Keratinocyte (primary cell): ENCODE results near the gene PPP1R37. TPM values are rescaled to one million over a fixed set of nuclear protein-coding genes. Genes with fewer than 3 reads are reported as not detected.

Experiments used
- DNase-seq: peaks from one replicate; pipeline ENCODE4 v3.0.0-alpha.2; 2011; ENCODE audit warnings: low read depth, missing footprints, low spot score
- FAIRE-seq: peaks from 2 replicates; lab custom pipeline; 2011; peaks lifted over from hg19 to GRCh38; lab: Jason Lieb, UNC
- H2AFZ ChIP-seq: 2 replicates; pipeline ENCODE4 v1.6.0; 2012; ENCODE audit warnings: low read length, control low read depth, inconsistent platforms; ENCODE audit not compliant: control insufficient read depth
- H3K27ac ChIP-seq: 2 replicates; pipeline ENCODE4 v1.5.1; 2011; ENCODE audit warnings: low read length; ENCODE audit not compliant: control insufficient read depth, insufficient read depth
- H3K27me3 ChIP-seq: 3 replicates; pipeline ENCODE4 v1.6.0; 2011; ENCODE audit warnings: low read length; ENCODE audit not compliant: control insufficient read depth, insufficient read depth; ENCODE audit errors: extremely low read depth
- H3K36me3 ChIP-seq, 2 experiments: 2 replicates in 1 of 2; 3 replicates in 1 of 2; pipeline ENCODE4 v1.5.1; 2011; ENCODE audit warnings: low read length in 2 of 2, mild to moderate bottlenecking in 1 of 2; ENCODE audit not compliant: control insufficient read depth in 2 of 2, insufficient read depth in 2 of 2; ENCODE audit errors: extremely low read depth in 1 of 2
- H3K4me1 ChIP-seq: 3 replicates; pipeline ENCODE4 v1.5.1; 2011; ENCODE audit warnings: low read length; ENCODE audit not compliant: control insufficient read depth, insufficient read depth; ENCODE audit errors: extremely low read depth
- H3K4me2 ChIP-seq: 3 replicates; pipeline ENCODE4 v1.6.0; 2011; ENCODE audit warnings: low read depth, low read length; ENCODE audit not compliant: control insufficient read depth, insufficient read depth; ENCODE audit errors: extremely low read depth
- H3K4me3 ChIP-seq, 3 experiments: fragments of 200-600 bp in 1 of 3; sonication (generic) in 1 of 3; 2 replicates in 2 of 3; 3 replicates in 1 of 3; pipeline ENCODE4 v1.5.1; 2011 to 2016; ENCODE audit warnings: low read length in 3 of 3, mild to moderate bottlenecking in 3 of 3, control low read depth in 2 of 3, inconsistent platforms in 1 of 3, low read depth in 1 of 3, mixed read lengths in 1 of 3, mixed run types in 1 of 3, moderate library complexity in 1 of 3; ENCODE audit not compliant: control insufficient read depth in 2 of 3, insufficient read depth in 2 of 3; ENCODE audit errors: extremely low read depth in 1 of 3
- H3K79me2 ChIP-seq: 2 replicates; pipeline ENCODE4 v1.6.0; 2012; ENCODE audit warnings: low read length; ENCODE audit not compliant: control insufficient read depth, insufficient read depth
- H3K9ac ChIP-seq: 3 replicates; pipeline ENCODE4 v1.6.0; 2011; ENCODE audit warnings: low read length; ENCODE audit not compliant: control insufficient read depth, insufficient read depth; ENCODE audit errors: extremely low read depth
- H3K9me1 ChIP-seq: 3 replicates; pipeline ENCODE4 v1.6.0; 2011; ENCODE audit warnings: low read length; ENCODE audit not compliant: control insufficient read depth, insufficient read depth; ENCODE audit errors: extremely low read depth
- H3K9me3 ChIP-seq: 2 replicates; pipeline ENCODE4 v1.5.1; 2012; ENCODE audit warnings: low read depth, low read length; ENCODE audit not compliant: control insufficient read depth
- H4K20me1 ChIP-seq: 3 replicates; pipeline ENCODE4 v1.6.0; 2011; ENCODE audit warnings: low read length; ENCODE audit not compliant: control insufficient read depth, insufficient read depth; ENCODE audit errors: extremely low read depth
- EZH2 ChIP-seq: IDR thresholded peaks from one replicate; pipeline ENCODE4 v1.6.1; 2012; ENCODE audit warnings: inconsistent platforms, mild to moderate bottlenecking, low read length, moderate library complexity
- dilution Hi-C: fragments of 300-500 bp; cut with MboI; formaldehyde crosslinking; loops from one replicate; pipeline ENCODE4 v1.7.0; 2020; ENCODE audit warnings: low sequenced_read_pairs; ENCODE audit not compliant: extremely low pct_ligation_motif_present
- polyA plus RNA-seq, 5 experiments: library from polyadenylated mRNA; depleted of rRNA in 3 of 5; stranded (reverse) in 3 of 5; stranded (forward) in 1 of 5; unstranded in 1 of 5; fragments of >200 nt; gene quantifications; 1 replicate in 1 of 5; 2 replicates in 3 of 5; 3 replicates in 1 of 5; pipeline versions ENCODE4 v1.2.1 to v1.2.3, GENCODE V29; 2011 to 2012; ENCODE audit warnings: missing spikeins in 2 of 5, low read depth in 1 of 5, low replicate concordance in 1 of 5
- TF ChIP-seq, protein P1 (sequence below), 3 experiments: IDR thresholded peaks in 1 of 3; conservative IDR thresholded peaks in 1 of 3; optimal IDR thresholded peaks in 1 of 3; 2 replicates in 2 of 3; 3 replicates in 1 of 3; pipeline versions ENCODE3 to v1.5.1; 2011; ENCODE audit warnings: low read length in 3 of 3, mild to moderate bottlenecking in 3 of 3, moderate library complexity in 2 of 3, control low read depth in 1 of 3, inconsistent platforms in 1 of 3; ENCODE audit not compliant: insufficient read depth in 2 of 3; ENCODE audit errors: extremely low read depth in 1 of 3

Gene PPP1R37
- polyA plus RNA-seq, 1 donor (not counting 4 experiments of a cell fraction or from before 2014, with no cell fraction given) = 8.6 TPM

DNA sequence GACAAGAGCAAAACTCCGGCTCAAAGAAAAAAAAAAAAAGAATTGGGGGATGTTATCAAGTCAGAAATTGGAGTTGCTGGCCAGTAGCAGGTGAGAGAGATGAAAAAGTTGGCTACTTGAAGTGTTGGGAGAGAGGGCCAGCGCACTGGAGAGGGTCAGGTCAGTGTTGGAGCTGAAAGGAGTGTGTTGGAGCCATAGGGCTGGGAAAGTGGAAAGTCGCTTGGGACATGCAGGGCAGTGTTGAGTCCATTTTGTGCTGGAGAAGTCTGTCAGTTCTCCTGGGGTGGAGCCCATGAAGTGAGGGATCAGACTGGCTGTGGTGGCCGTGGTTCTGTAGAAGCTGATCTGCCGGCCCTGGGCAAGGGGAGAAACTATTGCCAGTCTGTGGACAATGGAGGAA, 1.7 kb downstream of the PPP1R37 start:
- Histone ChIP-seq H4K20me1 (peaks cover 8% of the 10 kb centered on the region), H3K79me2 (peaks cover 65% of the 10 kb centered on the region), H3K9ac (no peak overlapping the region), H3K4me2 (peak overlapping the region; percentile 99), H3K27me3 (no peaks in the 10 kb centered on the region), H2AFZ (no peak overlapping the region), H3K36me3 (peaks cover 6 to 8% of the 10 kb centered on the region in 2 experiments), H3K4me1 (peaks cover 48% of the 10 kb centered on the region), H3K4me3 (no peak overlapping the region), H3K27ac (no peak overlapping the region), H3K9me1 (peaks cover 2% of the 10 kb centered on the region), H3K9me3 (no peaks in the 10 kb centered on the region)
- TF ChIP-seq, protein P1, sequence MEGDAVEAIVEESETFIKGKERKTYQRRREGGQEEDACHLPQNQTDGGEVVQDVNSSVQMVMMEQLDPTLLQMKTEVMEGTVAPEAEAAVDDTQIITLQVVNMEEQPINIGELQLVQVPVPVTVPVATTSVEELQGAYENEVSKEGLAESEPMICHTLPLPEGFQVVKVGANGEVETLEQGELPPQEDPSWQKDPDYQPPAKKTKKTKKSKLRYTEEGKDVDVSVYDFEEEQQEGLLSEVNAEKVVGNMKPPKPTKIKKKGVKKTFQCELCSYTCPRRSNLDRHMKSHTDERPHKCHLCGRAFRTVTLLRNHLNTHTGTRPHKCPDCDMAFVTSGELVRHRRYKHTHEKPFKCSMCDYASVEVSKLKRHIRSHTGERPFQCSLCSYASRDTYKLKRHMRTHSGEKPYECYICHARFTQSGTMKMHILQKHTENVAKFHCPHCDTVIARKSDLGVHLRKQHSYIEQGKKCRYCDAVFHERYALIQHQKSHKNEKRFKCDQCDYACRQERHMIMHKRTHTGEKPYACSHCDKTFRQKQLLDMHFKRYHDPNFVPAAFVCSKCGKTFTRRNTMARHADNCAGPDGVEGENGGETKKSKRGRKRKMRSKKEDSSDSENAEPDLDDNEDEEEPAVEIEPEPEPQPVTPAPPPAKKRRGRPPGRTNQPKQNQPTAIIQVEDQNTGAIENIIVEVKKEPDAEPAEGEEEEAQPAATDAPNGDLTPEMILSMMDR (optimal IDR thresholded peaks at IDR 0.05 in 1 of 3, IDR thresholded peaks at IDR 0.05 in 1 of 3, conservative IDR thresholded peaks at IDR 0.05 in 1 of 3; ENCODE audit: extremely low read depth in 1 of 3, insufficient read depth in 2 of 3, low read length in 3 of 3) = no peak
- TF ChIP-seq EZH2 = no peak
- FAIRE-seq = no peak
- DNase-seq = no peak
- dilution Hi-C loops = no loop called here

DNA sequence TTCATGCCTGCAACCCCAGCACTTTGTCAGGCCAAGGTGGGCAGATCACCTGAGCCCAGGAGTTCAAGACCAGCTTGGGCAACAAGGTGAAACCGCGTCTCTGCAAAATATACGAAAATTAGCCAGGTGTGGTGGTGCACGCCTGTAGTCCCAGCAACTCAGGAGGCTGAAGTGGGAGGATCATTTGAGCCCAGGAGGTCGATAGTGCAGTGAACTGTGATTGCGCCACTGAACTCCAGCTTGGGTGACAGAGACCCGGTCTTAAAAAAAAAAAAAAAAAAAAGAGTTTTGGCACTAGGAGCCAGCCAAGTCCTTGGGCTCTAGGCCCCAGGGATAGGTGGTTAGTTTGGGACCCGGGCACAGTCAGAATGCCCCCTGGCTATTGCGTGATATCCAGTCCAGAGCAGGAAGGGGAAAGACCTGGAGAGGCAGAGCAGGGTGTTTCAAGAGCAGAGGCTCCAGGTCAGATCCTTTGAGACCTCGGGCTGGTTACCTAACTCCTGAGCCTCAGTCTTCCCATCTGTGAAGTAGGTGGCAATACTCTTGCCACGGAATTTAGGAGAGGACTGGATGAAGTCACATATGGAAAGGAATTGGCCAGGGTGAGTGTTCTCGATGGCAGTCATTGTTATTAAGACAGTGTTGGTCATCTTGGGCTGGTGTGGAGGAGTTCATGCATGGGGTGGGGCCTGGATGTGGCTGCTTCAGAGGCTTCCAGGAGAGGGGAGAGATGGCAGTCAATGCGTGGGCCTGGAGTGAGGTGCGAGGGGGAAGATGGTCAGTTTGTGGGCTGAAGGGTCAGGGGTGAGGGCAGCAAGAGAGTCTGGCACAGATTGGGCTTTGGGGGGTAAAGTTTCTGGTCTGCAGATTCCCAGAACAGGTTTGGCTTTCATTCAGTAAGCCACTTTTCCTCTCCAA, 2.8 kb downstream of the PPP1R37 start:
- FAIRE-seq = no peak
- Histone ChIP-seq H2AFZ (no peak overlapping the region), H3K9ac (no peak overlapping the region), H3K4me2 (no peak overlapping the region), H3K4me3 (no peak overlapping the region), H3K27ac (no peak overlapping the region), H3K79me2 (peaks cover 73% of the 10 kb centered on the region), H3K9me1 (peaks cover 2% of the 10 kb centered on the region), H4K20me1 (peaks cover 8% of the 10 kb centered on the region), H3K36me3 (peaks cover 0 to 6% of the 10 kb centered on the region in 2 experiments), H3K27me3 (no peaks in the 10 kb centered on the region), H3K4me1 (peaks cover 53% of the 10 kb centered on the region), H3K9me3 (no peaks in the 10 kb centered on the region)
- dilution Hi-C loops = no loop called here
- no peak for DNase-seq
- TF ChIP-seq, protein P1 (optimal IDR thresholded peaks at IDR 0.05 in 1 of 3, IDR thresholded peaks at IDR 0.05 in 1 of 3, conservative IDR thresholded peaks at IDR 0.05 in 1 of 3; ENCODE audit: extremely low read depth in 1 of 3, insufficient read depth in 2 of 3, low read length in 3 of 3) = no peak
- TF ChIP-seq EZH2 = no peak
